GM06990 (cell line): ENCODE data around the gene CACNA1C.

Experiments used
- DNase-seq: peaks from one replicate; pipeline ENCODE4 v3.0.0-alpha.2; 2011; ENCODE audit not compliant: insufficient read length; ENCODE audit errors: extremely low read depth
- H3K27me3 ChIP-seq: replicated peaks from 2 replicates; pipeline ENCODE4 v1.6.0; 2011; ENCODE audit warnings: low read length; ENCODE audit not compliant: control insufficient read depth, insufficient read depth
- H3K36me3 ChIP-seq: 2 replicates; pipeline ENCODE4 v1.5.1; 2011; ENCODE audit warnings: low read length; ENCODE audit not compliant: control insufficient read depth, insufficient read depth
- H3K4me3 ChIP-seq: replicated peaks from 2 replicates; pipeline ENCODE4 v1.5.1; 2011; ENCODE audit warnings: low read depth, mild to moderate bottlenecking, control low read depth, low read length
- TF ChIP-seq, protein P1 (sequence below): IDR thresholded peaks from 2 replicates; pipeline ENCODE4 v1.5.1; 2011; ENCODE audit warnings: low read length, control low read depth, mild to moderate bottlenecking, inconsistent platforms; ENCODE audit not compliant: insufficient read depth, poor library complexity, severe bottlenecking

CACNA1C gene

GRCh38 chr12:2650261-2651067, 597.7 kb downstream of the CACNA1C start:
- TF ChIP-seq, protein P1, sequence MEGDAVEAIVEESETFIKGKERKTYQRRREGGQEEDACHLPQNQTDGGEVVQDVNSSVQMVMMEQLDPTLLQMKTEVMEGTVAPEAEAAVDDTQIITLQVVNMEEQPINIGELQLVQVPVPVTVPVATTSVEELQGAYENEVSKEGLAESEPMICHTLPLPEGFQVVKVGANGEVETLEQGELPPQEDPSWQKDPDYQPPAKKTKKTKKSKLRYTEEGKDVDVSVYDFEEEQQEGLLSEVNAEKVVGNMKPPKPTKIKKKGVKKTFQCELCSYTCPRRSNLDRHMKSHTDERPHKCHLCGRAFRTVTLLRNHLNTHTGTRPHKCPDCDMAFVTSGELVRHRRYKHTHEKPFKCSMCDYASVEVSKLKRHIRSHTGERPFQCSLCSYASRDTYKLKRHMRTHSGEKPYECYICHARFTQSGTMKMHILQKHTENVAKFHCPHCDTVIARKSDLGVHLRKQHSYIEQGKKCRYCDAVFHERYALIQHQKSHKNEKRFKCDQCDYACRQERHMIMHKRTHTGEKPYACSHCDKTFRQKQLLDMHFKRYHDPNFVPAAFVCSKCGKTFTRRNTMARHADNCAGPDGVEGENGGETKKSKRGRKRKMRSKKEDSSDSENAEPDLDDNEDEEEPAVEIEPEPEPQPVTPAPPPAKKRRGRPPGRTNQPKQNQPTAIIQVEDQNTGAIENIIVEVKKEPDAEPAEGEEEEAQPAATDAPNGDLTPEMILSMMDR: no peak
- Histone ChIP-seq H3K4me3 (no peak overlapping the region), H3K27me3 (peaks cover 2% of the 10 kb centered on the region), H3K36me3 (no peaks in the 10 kb centered on the region)
- DNase-seq: no peak

- TF ChIP-seq, protein P1: no peak
- Histone ChIP-seq H3K36me3 (no peaks in the 10 kb centered on the region), H3K27me3 (peaks cover 2% of the 10 kb centered on the region), H3K4me3 (no peak overlapping the region)
- DNase-seq: no peak
Observed at GRCh38 chr12:2651068-2651965, 598.5 kb downstream of the CACNA1C start.

DNA sequence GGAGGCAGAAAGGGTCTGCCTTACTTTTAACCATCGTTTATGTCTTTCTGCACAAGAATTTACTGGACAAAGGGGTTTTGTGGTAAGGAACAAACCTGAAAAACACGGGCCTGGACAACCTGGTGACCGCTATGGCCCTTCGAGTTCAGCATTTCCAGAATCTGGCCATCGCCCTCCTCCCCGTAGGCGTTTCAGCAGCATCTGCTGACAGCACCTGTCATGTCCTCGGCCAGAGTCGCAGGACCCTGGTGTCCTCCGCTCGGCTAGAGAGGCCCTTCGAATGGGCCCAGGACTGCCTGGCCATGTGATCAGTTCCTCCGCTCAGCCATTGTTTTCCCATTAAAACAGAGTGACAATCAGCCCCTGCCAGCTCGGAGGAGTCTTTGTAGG, 599.2 kb downstream of the CACNA1C start:
- no peak for DNase-seq
- Histone ChIP-seq H3K27me3 (no peaks in the 10 kb centered on the region; the same call in none of the 2 replicates), H3K4me3 (no peak overlapping the region), H3K36me3 (no peaks in the 10 kb centered on the region)
- TF ChIP-seq, protein P1: no peak

- no peak for DNase-seq
- TF ChIP-seq, protein P1: no peak
- Histone ChIP-seq H3K27me3 (no peaks in the 10 kb centered on the region; the same call in none of the 2 replicates), H3K36me3 (no peaks in the 10 kb centered on the region), H3K4me3 (no peak overlapping the region)
Observed at GRCh38 chr12:2652401-2653081, 599.8 kb downstream of the CACNA1C start.

DNA sequence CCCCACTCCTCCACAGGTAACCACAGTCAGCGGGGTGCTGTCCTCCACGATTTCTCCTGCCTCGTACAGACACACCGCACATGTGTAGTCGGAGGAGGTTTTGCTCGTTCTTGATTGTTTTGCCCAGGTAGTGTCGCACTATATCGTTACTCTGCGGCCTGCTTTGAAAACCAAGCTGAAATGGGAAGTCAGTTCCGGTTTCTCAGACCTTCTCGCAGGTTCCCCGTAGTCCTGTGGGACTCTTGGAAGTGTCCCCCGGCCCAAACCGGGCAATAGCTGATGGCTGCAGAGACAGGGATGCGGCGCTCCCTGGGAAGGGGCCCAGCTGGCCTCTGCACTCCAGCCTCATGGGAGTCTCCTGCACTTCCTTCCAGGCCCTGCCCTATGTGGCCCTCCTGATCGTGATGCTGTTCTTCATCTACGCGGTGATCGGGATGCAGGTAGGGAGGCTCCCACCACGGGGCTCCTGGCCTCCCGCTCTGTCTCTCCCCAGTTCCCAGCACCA, 600.7 kb downstream of the CACNA1C start:
- TF ChIP-seq, protein P1: no peak
- H3K27me3 ChIP-seq: no peaks in the 10 kb centered on the region; the same call in none of the 2 replicates
- H3K36me3 ChIP-seq: no peaks in the 10 kb centered on the region
- no peak overlapping the region for H3K4me3 ChIP-seq
- DNase-seq: no peak
